GM18873 (cell line): ENCODE measurements around the gene GABRR3.

Experiments used
- ATAC-seq: cut with Tn5 transposase; IDR thresholded peaks from one replicate; pipeline ENCODE4 v1.9.1; 2021; ENCODE audit warnings: mild to moderate bottlenecking, moderate library complexity, moderate number of reproducible peaks; ENCODE audit not compliant: unreplicated experiment, low FRiP score

The GABRR3 gene

DNA sequence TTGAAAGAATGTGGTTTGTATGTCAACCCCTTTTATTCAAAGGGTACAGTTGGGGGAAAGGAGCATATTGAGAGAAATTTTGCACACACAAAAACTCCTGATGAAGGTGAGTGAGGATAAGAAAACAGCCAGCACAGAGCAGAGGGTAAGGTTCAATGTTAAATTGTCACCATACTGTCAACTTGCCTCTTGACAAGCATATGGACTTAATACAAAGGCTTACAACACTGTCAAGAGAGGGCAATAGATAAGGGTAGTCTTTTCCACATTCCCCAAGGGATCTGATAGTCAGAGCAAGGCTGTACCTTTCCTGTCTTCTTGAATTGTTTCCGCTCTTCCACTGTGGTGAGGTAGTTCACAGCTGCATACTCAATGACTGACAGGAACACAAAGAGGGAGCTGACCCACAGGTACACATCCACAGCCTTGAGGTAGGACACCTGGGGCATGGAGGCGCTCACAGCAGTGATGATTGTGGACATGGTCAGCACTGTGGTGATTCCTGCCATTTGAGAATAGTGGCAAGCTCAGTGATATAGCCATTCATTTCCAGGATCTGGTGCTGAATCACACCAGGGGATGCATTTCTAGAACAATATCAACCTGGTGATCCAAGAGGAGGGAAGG lies 42.5 kb downstream of the GABRR3 start:
- ATAC-seq, result no peak

GRCh38 chr3:97991293-97991682 lies 43.8 kb downstream of the GABRR3 start:
- ATAC-seq, result no peak

GRCh38 chr3:97990624-97991292 lies 44.4 kb downstream of the GABRR3 start:
- ATAC-seq, result no peak

- no peak for ATAC-seq
These were observed 46.1 kb downstream of the GABRR3 start for GRCh38 chr3:97988784-97989568.

- no peak for ATAC-seq
These were observed 47.8 kb downstream of the GABRR3 start for GRCh38 chr3:97987306-97987705.

DNA sequence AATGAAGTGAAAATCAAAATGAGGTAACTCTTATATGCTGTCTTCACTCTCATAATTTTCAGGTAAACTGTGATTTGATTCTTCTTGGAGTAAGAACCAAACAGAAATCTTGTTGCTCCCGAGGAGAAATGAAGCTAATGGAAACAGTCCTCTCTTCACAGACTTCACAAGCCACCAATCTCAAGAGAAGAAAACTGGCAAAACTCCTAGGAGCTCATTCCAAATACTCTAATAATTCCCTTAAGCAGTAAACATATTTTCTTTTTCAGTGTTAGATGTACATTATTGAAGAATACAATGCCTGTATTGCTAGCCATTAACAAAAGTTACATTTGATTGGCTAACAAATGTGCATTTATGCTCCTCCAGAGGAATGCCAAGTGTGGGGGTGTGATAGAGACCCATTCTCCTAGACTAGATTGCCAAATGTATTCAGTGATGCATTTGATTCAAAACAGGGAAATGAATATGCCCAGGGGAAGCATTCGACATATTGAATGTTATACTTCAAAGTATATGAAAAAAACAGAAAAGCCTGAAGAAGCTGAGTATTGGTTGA lies 51.1 kb downstream of the GABRR3 start:
- no peak for ATAC-seq

- ATAC-seq, result no peak
These were observed 53.2 kb downstream of the GABRR3 start for GRCh38 chr3:97981886-97982285.

DNA sequence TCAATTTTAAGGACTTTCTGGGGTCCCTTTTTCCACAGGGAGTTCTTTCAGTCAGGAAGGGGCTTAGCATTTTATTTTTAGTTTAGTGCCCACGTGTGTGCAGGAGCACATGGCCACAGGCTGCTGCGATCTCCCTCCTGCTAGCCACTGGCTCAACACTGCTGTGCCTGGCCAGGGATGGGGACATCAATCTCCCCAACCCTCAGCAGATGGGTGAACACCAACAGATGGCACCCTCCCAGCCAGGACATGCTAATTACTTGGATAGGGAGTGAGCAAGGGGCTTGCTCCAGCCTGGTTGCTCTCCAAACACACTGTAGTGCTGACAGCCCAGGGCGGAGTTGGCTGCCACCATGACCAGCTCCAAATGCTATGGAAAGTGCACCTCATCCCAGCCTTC lies 55.5 kb downstream of the GABRR3 start:
- ATAC-seq, result no peak

DNA sequence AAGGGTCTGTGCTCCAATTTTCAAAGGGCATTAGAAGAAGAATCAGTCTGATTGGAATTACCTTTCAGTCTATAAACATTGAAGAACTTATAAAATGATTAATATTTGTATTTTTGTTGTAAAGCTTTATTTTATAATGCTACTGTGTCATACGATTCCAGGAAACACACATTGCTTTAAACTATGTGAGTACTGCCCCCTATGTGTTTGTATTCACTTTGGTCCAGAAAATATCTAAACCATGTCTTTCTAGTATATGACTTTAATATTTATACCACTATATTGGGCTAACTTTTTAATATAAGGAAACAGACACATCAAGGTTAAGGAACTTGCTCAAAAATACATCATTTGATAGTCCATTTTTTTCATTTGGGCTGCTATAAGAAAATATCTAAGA lies 59.6 kb downstream of the GABRR3 start:
- ATAC-seq, result no peak

DNA sequence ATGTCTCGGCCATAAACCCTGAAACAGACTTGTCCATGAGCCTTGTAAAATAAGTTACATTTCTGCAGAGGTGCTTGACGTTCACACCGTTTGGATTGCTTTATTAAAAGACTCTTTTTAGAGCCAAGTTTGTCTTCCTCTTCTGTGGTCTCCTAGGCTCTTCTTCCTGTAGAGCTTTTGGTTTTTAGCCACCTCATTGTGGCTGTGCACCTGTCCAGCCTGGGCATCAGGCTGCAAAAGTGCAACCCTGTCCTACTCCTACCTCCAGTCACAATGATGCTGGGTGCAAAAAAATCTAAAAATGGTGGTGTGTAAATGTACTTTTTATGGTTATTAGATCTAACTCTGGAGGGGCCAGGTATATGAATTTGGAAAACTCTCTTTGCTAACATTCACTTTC lies 60.1 kb downstream of the GABRR3 start:
- no peak for ATAC-seq

DNA sequence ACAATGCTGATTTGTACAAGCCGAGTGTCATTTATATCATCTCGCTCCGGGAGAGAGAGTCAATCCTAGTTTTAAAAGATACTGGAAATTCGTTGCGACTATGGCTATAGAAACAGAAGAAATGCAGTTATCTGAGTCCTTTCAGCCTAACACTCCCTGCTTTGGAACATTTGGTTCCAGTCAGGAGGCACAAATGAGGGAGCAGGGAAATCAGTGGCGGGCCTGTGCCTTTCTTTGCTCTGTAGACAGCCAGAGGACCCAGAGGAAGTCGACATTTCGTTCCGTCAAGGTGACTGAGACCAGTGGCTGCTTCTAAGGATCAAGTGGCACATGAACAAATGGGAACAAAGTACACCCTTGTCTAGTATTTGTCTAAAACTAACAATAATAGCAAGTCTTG lies 62.1 kb downstream of the GABRR3 start:
- ATAC-seq, result no peak

DNA sequence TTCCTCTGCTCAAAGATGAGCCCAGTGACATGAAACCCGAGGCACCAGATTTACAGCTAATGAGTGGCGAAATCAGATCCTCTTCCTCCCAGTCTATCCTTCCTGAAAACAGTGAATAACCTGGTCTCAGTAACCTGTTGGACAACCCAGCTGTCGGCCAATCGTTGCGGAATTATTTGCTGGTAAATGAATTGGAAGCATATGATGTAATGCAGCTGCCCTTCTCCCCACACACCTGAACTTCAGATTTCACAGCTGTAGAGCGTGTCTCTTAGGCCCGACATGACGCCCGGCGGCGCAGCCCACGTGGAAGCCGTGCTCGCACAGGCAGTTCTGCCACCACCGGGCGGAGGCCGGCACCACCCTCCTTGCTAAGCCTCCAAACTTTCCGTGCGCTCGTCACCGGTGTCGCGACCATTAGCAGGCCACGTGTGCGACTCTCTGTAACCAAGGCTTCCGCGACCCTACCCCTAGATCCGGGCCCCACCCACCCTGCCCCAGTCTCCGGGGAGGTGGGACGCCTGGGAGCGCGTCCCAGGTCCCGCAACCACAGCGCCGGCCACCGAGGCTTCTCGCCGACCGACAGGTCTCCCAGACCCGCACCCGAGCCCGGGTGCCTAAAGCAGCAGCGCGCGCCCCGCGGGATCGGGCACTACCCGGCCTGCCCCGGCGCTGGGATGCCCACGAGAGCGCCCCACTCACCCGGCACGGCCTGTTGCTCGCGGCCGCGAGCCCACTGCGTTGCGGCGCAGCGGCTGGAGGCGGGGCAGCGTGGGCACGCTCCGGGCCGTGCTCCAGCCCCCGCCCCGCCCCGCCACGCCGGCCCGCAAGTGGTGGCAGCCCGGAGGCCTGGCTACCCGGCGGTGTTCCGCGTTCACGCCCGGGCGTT lies 63.2 kb downstream of the GABRR3 start, which contains the start of gene RIOX2:
Gene RIOX2, minus strand, starts transcription at position 753 of the 889 bp plus-strand sequence. CDS start 4,838 bp downstream, outside the sequence.
- peak; percentile 77 for ATAC-seq

DNA sequence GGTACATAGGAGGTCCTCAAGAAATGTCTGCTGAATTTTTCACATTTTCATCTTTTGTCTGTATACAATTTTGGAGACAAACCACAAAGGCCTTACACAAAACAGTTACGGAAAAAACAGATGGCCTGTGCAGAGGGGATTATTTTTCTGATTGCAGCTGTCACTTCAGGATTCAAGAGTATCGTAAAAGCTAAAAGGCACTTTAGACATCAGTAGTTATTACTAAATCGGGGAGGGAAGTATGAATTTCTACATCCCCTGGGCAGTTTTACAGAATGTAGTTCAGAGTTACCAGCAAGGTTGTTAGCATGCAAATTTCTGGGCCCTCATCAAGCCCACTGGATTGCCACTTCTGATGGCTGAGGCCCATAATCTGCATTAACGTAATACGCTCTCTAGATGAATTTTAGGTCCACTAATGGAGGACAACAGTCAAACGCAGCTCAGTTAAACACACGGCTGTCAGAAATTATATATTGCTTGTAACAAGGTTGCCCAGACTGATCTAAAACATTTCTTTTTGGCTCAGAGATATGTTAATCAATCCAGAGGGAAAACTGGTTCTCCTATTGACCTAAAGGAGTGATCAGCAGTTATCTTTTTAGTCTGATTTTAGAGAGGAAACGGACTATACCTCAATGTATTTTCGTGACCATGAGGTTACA lies 64.0 kb downstream of the GABRR3 start:
- no peak for ATAC-seq

DNA sequence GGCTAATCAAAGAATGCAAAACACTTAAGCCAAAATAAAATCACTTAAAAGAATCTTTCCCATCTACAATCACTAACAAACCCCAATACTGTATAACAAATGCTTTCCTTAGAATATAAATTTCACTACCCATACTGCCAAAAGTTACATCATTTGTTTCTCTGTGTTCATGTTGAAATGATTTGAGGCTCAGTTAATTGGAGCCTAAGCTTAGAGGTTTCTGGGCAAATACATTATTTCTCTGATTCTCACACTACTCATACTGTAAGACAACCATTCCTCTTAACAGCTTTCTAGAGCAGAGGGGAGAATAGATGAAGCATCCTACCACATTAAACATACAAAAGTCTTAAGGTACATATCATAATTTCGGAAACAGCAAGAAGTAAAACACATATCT lies 65.0 kb downstream of the GABRR3 start:
- ATAC-seq, result no peak

DNA sequence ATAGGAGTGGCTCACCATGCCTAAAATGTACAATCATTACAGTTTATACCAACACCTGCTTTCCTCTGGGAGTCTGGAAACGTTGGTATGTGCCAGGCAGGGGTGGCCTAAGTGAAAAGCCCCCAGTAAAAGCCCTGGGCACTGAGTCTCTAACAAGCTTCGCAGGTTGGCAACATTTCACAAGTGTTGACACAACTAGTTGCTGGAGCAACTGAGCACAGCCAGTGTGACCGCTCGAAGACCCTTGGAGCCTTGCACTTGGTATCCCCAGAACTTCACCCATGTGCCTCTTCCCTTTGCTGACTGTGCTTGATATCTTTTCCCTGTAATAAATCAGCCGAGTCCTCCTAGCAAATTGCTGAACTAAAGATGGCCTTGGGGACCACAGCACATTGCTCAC lies 65.6 kb downstream of the GABRR3 start:
- no peak for ATAC-seq

DNA sequence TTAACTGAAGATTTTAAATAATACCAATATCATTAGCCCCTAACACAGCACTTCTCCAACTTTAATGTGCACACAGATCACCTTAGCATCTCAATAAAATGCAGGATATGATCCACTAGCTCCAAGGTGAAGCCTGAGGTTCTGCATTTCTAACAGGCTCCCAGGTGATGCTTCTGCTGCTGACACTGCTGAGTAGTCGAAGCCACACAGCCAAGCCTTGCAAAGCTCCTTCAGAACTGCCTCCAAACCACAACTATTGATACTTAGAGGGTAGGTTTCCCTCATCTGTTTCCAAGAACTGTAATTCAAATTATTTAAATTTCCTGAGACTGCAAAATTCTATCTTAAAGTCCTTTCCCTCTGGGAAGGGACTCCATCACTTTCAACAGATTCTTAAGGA lies 66.7 kb downstream of the GABRR3 start:
- no peak for ATAC-seq

GRCh38 chr3:97967966-97968365 lies 67.1 kb downstream of the GABRR3 start:
- no peak for ATAC-seq

- ATAC-seq, result no peak
These were observed 73.9 kb downstream of the GABRR3 start for GRCh38 chr3:97960993-97961766.

DNA sequence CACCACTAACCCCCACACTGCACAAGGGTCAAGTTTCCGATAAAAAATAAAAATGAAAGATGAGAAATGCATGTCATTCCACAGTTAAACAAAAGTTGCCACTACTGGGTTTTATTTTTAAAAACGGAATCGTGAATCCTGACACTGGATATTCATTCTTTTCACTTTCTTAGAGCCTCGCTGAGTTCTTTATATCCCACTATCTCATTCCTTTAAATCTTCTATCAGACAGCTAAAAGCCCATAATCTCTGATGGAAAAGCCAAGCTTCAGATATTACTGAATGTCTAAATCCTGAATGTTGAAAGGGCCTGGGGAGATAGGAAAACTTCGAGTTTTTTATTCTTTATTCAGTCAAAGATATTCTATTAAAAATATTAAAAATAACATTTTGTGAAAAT lies 74.6 kb downstream of the GABRR3 start:
- ATAC-seq, result no peak
